Jurkat, Clone E6-1 (cell line): ENCODE measurements around the gene TP53I3.

Source experiments
- DNase-seq: peaks from one replicate; pipeline ENCODE4 v3.0.0-alpha.2; 2011; ENCODE audit warnings: low read depth, low spot score
- H3K4me3 ChIP-seq: 2 replicates; pipeline ENCODE4 v1.5.1; 2011; ENCODE audit warnings: mild to moderate bottlenecking, low read length, control low read depth, moderate library complexity

The TP53I3 gene

GRCh38 chr2:24038786-24039499 is 45.7 kb downstream of the TP53I3 start:
- no peak for DNase-seq
- no peak overlapping the region for H3K4me3 ChIP-seq
